ENCODE data around the gene CFLAR. TPM values are rescaled to one million over a fixed set of nuclear protein-coding genes. Genes with fewer than 3 reads are reported as not detected.
"Not testable (repeated sequence)": the region's sequence is repeated elsewhere in the genome, so short reads cannot be mapped to it uniquely, and the experiment has no call there.

CFLAR gene
- total RNA-seq, 1 donor from 2014 or later: 120 TPM

DNA sequence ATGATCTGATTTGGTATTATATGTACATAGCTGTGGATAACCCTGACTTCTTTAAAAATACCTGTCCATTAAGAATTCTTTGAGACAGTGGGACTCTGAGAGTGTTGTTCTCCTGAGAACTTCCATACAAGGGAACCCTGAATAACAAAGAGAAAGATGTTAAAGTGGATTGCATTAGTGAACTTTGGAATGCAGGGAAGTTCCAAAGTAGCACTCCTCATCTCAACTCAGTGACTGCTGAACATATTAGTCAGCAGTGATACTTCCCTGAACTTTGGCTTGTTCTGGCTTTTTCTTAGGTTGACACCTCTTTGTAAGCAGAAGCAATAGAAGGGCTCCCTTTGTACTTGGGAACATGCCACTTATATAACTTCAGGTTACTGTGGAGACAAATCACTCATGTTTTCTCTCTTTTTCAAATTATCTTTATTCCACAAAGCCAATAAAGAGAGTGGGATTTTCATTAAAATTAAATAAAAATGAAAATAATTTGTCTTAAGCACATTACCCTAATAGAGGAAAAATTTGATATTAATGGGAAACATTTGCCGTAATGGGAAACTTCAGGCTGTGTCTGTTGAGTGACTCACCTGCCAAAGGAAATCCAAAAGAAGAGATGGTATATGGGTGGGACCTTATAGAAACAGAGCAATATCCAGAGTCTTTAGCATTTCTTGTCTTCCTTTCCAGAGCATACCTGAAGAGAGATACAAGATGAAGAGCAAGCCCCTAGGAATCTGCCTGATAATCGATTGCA lies 33.3 kb downstream of the CFLAR start:
- DNase-seq: no peak

DNA sequence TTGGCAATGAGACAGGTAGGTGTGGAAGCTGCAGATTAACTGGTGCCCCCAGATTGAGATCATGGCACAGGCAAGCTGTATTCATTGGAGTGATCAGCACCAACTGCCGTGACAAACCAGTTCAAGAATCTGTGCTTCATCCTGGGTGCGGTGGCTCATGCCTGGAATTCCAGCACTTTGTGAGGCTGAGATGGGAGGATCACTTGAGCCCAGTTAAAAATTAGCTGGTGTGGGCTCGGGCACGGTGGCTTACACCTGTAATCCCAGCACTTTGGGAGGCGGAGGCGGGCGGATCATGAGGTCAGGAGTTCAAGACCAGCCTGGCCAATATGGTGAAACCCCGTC lies 33.8 kb downstream of the CFLAR start:
- DNase-seq: not testable (repeated sequence)

DNA sequence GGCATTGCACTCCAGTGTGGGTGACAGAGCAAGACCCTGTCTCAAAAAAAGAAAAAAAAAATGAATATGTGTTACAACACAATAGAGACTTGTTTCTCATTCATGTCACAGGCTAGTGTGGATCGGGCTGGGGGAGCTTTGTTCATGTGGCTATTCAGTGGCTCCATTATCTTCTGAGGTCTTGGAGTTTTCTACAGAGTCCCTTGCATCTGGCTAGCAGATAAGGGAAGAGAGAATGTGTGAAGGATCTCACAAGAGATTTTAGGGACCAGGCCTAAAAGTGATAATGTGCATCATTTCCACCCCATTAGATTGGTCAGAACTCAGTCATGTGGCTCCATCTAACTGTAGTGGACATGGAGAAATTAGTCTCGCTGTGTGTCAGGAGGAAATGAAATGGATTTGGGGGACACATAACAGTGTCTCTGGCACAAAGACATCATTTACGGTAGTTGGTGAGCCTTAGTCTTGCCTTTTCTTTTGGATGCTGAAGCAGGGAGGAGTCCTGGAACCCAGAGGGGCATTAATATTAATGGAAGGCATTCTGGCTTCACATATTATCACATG lies 34.6 kb downstream of the CFLAR start:
- DNase-seq: no peak

DNA sequence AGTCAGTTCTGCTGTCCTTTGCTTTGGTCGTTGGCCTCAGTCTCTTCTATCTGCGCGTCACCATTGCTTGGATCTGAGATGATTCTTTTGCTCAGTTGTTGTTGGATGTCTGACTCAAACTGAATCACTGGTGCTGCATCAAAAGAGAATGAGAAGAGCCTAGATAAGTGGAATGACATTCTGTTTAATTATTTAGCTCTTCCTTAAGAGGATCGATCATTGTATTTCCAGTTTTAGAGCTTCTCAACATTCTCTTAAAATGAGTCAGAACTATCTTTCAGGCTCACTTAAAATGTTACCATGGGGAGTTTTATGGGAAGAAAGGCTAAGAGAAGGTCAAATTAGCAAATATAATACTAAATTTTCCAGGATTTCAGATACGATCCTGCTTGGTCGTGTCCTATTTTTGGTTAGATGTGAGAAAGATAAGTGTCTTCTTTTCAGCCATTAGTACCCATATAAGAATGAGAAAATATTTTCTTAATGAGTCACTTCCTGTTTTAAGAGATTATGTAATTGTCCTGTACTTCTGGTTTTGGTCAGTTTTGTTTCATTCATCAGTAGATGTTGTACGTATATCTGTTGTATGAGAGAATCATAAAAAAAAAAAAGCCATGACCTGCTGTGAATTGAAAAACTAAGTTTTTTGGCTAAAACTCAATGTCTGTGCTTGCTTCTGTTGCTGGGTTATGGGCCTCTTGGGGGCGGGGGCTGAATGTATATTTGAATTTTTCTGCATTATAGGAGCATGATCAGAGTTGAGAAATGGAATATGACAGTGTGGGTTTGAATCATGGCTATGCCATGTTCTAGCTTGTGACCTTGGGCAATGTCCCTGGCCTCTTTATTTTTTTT lies 35.4 kb downstream of the CFLAR start:
- no peak for DNase-seq

DNA sequence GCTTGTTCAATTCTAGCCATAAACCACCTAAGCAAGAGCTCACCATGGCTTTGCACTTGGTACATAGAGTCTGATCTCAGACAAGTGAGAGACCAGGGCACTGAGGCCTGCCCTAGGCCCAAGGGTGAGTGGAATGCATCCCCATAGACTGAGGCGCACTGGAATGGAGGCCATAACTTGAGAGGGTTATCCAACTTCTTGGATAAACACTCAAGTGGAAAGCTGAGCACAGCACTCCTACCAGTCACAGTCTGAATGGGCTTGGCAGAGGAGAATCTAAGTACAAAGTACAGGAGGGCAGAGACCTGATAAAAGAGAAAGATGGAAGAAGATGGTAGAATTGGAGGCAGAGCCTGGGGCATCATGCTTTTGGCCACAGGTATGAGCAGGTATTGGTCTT lies 36.6 kb downstream of the CFLAR start:
- no peak for DNase-seq

DNA sequence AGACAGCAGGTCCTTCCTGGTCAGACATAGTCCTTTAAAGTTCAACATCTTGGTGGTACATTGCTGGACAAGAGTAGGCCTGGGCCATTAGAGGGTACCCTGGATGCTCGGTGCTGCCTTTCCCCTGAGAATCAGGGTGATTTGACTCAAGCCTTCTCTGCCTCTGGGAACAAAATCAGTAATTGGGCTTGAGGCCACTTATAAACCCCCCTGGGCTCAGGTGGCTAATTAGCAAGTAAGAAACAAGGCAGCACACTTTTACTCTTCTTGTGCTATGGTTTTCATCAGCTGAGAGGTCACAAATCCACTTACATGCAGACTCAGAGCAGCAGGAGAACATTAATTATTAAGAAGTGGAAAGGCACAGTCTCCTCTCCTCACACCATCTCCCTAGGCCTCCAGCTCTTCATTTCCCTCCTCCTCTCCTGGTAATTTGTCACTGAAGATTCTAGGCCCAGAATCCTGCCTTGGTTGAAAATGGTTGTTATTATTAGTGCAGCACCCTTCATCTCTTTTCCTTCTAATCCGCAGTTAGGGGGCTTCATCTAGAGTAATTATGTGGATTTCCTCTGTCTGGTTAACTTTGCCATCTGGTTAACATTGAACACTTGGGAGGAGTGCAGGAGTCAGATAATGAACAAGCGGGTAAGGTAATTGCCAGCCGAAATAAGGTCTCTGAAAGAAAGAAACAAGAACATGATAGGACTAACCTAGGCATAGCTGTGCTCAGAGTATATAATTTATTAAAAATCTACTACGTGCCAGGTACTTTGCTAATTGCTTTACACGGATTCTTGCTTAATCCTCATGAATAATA lies 37.2 kb downstream of the CFLAR start:
- no peak for DNase-seq

DNA sequence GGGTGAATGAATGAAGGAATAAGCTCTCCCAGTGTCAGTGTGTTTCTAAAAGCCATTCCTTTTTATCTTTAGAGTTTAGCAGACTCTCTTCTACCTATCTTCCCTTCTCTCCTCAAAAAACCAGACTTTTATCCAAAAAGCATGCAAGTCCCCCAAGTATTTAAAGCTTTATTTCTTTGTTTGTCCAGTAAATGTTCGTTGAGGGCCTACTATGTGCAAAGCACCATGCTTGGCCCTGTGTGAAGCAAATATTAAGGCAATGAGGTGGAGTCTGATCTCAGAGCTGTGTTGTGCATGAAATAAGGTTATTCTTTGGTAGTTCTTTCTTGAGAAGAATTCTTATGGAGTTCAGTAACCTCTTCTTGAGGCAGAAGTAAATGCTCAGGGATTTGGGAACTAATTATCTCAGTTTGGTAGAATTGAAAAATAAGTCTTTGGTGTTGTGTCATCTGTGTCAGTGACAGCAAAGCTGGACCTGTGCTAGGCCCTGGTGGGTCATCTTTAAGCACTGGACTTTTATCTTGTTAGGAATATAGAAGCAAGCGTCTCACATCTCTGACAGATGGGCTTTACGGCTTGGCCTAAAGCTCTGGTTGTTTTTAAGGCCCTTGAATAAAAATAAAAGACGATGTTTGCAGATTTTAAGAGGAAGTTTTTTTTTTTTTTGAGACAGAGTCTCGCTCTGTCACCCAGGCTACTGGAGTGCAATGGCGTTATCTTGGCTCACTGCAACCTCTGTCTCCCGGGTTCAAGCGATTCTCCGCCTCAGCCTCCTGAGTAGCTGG lies 38.8 kb downstream of the CFLAR start:
- DNase-seq: no peak

DNA sequence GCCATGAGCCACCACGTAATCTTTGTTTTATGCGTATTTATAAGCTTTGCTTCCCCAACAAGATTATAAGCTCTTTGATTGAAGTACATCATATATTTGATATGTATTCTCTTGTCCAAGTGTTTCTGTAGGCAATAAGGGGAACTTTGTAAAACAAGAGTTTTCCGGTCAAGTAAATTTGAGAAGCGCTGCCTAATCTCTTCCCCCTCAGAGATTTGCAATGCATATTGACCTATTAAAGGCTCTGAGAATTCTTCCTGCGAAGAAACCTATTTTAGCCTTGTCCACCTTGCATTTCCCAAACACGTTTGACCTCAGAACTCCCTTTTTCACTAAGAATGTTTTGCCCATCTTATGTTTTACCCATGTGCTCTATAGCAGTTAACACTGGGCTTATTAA lies 40.1 kb downstream of the CFLAR start:
- DNase-seq: no peak

DNA sequence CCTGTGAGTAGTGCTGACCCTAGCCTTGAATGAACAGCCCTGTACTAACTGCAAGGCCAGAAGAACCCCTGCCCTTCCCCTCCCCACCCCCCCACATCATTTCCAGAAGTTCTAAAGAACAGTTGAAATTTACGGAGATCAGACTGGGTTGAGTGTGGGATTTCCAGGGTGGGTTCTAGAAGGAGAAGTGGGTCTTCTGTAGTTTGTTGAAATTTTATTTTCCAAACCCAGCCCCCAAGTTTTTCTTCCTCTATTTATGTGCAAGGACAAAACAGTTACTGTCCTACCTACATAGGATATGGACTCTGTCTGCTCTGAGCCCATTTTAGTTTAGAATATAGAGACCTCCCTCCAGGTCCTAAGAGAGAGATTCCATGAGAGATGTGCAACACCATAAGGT lies 40.7 kb downstream of the CFLAR start:
- no peak for DNase-seq

DNA sequence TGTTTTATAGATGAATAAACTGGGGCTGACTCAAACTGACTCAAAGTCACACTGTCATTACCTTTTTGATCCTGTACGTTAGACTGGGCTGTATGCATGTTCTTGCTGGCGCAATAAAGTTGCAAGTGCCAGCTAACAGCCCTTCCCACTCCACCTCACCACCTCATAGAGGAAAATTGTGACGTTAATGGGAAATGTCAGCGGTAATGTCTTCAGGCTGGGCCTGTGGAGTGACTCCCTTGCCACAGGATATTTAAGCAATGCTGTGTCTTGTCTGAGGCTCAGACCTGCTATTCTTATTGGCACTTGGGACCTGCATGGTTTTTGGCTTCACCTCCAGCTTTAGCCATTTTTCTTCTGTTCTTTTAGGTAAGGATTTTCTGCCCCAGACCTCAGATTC lies 41.7 kb downstream of the CFLAR start:
- peak; percentile 7 for DNase-seq

DNA sequence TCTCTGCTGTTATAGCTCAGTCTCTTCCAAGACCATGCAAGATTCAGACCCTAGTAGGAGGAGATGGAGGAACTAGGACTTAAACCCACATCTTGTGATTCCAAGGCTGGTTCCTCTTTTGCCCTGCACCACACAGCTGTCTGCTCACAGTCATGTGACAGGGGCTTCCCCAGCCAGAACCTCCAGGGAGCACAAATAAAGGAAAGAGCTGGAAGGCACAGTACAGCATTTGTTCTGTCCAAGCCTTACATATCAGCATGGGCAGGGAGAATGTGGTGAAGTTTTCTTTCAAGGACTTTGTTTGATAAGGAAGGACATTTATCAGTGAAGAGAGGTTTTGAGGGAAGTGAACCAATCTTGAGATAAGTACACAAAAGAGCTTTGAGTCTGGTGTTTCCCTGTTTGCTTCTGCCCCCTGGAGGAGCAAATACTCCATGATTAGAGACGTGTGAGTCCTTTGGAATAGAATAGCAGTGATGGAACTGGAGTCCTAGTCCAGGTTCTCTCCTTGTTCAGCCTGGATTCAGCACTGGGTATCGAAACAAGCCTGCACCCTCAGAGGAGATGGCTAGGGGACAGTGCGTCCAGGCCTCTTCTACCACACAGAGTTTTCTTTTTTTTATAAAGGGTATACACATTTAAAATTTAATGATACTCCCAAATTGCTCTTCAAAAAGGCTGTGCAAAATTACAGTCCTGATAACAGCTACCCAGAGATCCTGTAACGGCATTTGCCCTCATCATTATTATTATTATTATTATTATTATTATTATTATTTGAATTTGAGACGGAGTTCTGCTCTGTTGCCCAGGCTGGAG lies 42.4 kb downstream of the CFLAR start:
- peak; percentile 80 for DNase-seq

DNA sequence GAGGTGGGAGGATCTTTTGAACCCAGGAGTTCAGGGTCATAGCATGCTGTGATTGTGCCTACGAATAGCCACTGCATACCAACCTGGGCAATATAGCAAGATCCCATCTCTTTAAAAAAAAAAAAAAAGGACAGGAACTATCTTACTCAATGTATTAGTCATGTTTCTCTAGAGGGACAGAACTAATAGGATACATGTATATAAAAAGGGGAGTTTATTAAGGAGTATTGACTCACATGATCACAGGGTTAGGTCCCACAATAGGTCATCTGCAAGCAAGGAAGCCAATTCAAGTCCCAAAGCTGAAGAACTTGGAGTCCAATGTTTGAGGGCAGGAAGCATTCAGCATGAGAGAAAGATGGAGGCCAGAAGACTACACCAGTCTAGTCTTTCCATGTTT lies 48.2 kb downstream of the CFLAR start:
- DNase-seq: no peak

DNA sequence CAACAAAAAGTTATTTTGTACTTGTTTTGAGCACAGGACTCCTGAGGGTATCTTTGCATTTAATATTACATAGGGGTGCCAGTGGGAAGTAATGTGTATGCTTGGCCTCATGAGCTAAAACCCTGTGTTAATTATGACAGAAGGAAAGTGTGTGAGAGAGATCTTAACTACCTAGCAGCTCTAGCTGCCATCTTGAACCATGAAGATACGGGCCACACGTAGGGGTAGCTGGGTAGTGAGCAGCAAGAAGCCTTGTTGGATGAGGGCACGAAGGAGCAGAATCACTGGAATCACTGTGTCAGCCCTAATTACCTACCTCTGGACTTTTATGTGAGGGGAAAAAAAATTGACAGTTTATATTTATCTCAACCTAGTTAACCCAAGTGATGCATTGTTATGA lies 51.6 kb downstream of the CFLAR start:
- no peak for DNase-seq

DNA sequence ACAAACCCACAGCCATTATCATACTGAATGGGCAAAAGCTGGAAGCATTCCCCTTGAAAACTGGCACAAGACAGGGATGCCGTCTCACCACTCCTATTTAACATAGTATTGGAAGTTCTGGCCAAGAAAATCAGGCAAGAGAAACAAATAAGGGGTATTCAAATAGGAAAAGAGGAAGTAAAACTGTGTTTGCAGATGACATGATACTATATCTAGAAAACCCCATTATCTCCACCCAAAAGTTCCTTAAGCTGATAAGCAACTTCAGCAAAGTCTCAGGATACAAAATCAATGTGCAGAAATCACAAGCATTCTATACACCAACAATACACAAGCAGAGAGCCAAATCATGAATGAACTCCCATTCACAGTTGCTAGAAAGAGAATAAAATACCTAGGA lies 52.5 kb downstream of the CFLAR start:
- not testable (repeated sequence) for DNase-seq

DNA sequence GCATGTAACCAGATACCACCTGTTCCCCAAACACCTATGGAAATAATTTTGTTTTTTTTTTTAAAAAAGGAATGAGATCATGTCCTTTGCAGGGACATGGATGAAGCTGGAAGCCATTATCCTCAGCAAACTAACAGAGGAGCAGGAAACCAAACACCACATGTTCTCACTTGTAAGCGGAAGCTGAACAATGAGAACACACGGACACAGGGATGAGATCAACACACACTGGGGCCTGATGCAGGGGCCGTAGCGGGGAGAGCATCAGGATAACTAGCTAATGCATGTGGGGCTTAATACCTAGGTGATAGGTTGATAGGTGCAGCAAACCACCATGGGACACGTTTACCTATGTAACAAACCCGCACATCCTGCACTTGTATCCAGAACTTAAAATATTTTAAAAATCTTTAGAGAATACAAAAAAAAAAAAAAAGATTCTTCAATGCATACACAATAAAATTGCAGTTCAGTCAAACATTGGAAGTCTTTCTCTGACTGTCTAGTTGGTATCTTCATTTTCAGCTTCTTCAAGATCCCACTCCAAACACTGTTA lies 55.4 kb downstream of the CFLAR start:
- peak; percentile 14 for DNase-seq

DNA sequence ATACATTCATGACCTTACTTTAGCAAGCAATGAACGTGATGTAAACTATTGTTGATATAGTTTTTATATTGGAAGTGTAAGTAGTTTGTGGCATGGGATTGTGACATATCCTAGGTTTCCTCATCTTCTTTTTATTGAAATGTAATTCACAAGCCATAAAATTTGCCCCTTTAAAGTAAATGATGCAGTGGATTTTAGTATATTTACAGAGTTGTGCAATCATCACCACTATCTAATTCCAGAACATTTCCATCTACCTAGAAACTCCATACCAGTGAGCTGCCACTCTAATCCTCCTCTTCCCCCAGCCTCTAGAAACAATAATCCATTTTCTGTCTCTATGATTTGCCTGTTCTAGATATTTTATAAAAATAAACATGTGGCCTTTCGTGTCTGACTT lies 56.3 kb downstream of the CFLAR start:
- no peak for DNase-seq

DNA sequence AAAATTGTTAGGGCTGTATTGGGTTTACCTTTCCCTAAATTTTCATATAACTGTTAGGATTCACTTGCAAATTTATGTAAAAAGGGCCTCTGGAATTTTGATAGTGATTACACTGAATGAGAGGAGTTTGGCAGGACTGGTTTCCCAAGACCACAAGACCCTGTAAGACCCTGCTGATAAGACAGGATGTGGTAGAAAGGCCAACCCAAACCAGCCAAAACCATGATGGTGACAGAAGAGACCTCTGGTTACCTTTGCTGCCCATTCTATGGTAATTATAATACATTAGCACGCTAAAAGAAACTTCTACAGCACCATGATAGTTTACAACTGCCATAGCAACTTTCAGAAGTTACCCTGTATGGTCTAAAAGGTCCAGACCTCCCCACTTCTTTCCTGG lies 58.7 kb downstream of the CFLAR start:
- no peak for DNase-seq

DNA sequence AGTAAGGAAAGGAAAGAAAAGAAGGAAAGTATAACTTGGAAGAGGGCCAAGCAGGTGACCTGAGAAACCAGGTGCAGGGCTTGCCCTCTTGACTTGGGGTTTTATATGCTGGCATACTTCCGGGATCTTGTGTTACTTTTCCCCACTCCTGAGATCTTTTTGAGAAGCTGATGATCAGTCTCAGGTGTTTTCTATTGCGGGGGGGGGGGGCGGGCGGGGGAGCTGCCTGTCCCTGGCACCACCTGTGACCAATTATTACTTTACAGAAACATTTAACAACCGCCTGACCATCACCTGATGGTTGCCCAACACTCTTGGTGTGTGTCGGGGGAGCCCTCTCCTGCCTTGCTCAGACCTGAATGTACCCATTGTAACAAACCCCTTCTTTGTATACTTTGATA lies 60.1 kb downstream of the CFLAR start:
- no peak for DNase-seq

DNA sequence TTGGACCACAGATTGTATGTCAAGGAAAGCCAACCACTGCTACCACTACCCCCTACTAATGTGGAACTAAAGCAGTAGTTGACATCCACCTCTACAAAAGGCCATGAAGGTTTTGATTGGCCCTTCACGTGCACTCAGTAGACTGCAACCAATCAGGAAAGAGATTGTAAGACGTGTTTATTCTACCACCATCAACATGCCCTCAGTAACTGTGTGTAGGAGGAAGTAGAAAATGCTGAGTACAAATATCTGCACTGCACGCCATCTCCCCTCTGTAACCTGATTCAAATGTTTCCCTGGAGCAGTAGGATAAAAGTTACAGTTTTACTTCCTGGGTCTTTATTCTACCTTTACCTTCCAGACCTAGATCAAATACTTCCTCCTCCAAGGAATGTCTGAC lies 64.0 kb downstream of the CFLAR start:
- DNase-seq: no peak

DNA sequence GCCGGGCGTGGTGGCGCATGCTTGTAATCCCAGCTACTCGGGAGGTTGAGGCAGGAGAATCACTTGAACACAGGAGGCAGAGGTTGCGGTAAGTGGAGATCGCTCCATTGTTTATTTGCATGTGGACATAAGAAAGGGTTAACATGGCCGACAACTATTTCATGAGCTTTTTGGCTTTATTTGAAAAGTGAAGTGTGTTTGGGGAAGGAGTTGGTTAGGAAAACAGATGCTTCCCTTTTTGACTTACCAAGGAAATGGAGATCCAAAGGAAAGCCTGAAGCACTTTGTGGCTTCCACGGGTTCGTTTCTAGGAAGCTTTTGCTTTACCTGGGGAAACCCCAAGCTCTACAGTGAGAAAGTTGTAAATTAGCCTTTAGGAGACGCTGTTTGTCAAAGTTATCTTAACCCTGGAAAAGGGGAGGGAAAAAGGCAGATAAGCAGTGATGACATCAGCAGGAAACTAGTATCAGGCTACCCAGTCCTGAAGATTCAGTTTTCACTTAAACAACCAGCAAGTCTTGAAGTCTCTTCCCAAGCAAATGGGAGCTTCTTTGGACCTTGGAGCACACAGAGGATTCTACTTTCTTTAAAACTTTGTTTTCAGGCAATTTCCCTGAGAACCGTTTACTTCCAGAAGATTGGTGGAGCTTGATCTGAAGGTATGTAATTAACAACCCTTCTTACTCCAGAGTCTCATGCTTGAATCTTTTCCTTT lies 66.8 kb downstream of the CFLAR start, which contains the start of gene CASP10:
Gene CASP10, plus strand, starts transcription at position 492 of the 715 bp plus-strand sequence. CDS start 2,637 bp downstream, outside the sequence.
- peak; percentile 21 for DNase-seq
